ENCODE measurements around the gene ITPR1.

DNA sequence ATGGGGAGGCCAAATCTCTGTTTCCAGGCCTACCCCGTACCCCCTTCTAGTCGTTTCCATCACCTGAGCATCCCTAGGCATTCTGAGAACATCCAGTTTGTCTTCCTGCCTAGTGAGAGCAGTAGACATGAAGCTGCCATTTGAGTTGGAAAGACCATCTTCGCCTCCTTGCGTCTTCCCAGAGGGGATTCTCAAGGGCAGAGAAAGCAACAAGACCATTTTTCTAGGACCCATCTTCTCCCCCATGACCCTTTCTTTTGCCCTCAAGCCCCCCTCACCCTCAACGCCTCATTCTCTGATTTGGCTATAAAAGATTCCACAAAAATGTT is 337.4 kb downstream of the ITPR1 start:
- TF ChIP-seq, protein P1, sequence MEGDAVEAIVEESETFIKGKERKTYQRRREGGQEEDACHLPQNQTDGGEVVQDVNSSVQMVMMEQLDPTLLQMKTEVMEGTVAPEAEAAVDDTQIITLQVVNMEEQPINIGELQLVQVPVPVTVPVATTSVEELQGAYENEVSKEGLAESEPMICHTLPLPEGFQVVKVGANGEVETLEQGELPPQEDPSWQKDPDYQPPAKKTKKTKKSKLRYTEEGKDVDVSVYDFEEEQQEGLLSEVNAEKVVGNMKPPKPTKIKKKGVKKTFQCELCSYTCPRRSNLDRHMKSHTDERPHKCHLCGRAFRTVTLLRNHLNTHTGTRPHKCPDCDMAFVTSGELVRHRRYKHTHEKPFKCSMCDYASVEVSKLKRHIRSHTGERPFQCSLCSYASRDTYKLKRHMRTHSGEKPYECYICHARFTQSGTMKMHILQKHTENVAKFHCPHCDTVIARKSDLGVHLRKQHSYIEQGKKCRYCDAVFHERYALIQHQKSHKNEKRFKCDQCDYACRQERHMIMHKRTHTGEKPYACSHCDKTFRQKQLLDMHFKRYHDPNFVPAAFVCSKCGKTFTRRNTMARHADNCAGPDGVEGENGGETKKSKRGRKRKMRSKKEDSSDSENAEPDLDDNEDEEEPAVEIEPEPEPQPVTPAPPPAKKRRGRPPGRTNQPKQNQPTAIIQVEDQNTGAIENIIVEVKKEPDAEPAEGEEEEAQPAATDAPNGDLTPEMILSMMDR (conservative IDR thresholded peaks at IDR 0.05; ENCODE audit: low read depth, low read length): no peak
- TF ChIP-seq, protein P2, sequence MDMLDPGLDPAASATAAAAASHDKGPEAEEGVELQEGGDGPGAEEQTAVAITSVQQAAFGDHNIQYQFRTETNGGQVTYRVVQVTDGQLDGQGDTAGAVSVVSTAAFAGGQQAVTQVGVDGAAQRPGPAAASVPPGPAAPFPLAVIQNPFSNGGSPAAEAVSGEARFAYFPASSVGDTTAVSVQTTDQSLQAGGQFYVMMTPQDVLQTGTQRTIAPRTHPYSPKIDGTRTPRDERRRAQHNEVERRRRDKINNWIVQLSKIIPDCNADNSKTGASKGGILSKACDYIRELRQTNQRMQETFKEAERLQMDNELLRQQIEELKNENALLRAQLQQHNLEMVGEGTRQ (IDR thresholded peaks at IDR 0.05; ENCODE audit: low read depth, low read length): no peak
- TF ChIP-seq RAD21 (IDR thresholded peaks at IDR 0.05; ENCODE audit: low read length) (no peak), POLR2A (IDR thresholded peaks at IDR 0.05; ENCODE audit: low read depth, low read length) (no peak), BHLHE40 (IDR thresholded peaks at IDR 0.05; ENCODE audit: low read depth, low read length) (no peak), RCOR1 (IDR thresholded peaks at IDR 0.05; ENCODE audit: insufficient replicate concordance, low read length) (no peak), MAFK (IDR thresholded peaks at IDR 0.05; ENCODE audit: low read depth, low read length) (no peak), RFX5 (IDR thresholded peaks at IDR 0.05; ENCODE audit: low read depth, low read length) (no peak), MAZ (IDR thresholded peaks at IDR 0.05; ENCODE audit: borderline replicate concordance, low read depth, low read length) (no peak), SMC3 (IDR thresholded peaks at IDR 0.05; ENCODE audit: low read depth, low read length) (no peak), MXI1 (IDR thresholded peaks at IDR 0.05; ENCODE audit: borderline replicate concordance, low read depth, low read length) (no peak)
